SJSA1 (cell line): ENCODE measurements around the gene BABAM1. TPM values are rescaled to one million over a fixed set of nuclear protein-coding genes. Genes with fewer than 3 reads are reported as not detected.

Experiments used
- DNase-seq, 2 experiments: peaks; one replicate each; pipeline ENCODE4 v3.0.0-alpha.2; 2015 to 2020; ENCODE audit warnings: low spot score in 2 of 2, low read depth in 1 of 2
- H3K27ac ChIP-seq: fragments of 250-450 bp; sonication (Bioruptor Pico); 2 replicates; pipeline ENCODE4 v1.5.1; 2020; ENCODE audit warnings: mild to moderate bottlenecking, moderate library complexity
- H3K27me3 ChIP-seq: fragments of 250-450 bp; sonication (Bioruptor Pico); replicated peaks from 2 replicates; pipeline ENCODE4 v1.5.1; 2020; ENCODE audit warnings: mild to moderate bottlenecking, moderate library complexity
- H3K36me3 ChIP-seq: fragments of 250-450 bp; sonication (Bioruptor Pico); 2 replicates; pipeline ENCODE4 v1.5.1; 2020; ENCODE audit warnings: mild to moderate bottlenecking
- H3K4me1 ChIP-seq: fragments of 250-450 bp; sonication (Bioruptor Pico); replicated peaks from 2 replicates; pipeline ENCODE4 v1.6.1; 2021; ENCODE audit warnings: mild to moderate bottlenecking
- H3K4me3 ChIP-seq: fragments of 250-450 bp; sonication (Bioruptor Pico); 2 replicates; pipeline ENCODE4 v1.5.1; 2020; ENCODE audit warnings: mild to moderate bottlenecking
- H3K9me3 ChIP-seq: fragments of 250-450 bp; sonication (Bioruptor Pico); replicated peaks from 2 replicates; pipeline ENCODE4 v1.5.1; 2020; ENCODE audit warnings: mild to moderate bottlenecking
- total RNA-seq: library from RNA; depleted of rRNA; stranded (reverse); fragments of >200 nt; shearing (Covaris generic); gene quantifications from 2 replicates; pipeline ENCODE4 v1.2.3, GENCODE V29; 2014

The BABAM1 gene
- total RNA-seq, 1 experiment from 2014 or later: 138 TPM

GRCh38 chr19:17248011-17248776 is 19.0 kb upstream of the BABAM1 start:
- peaks cover 32% of the 10 kb centered on the region for H3K4me1 ChIP-seq
- no peak overlapping the region for H3K27ac ChIP-seq
- H3K36me3 ChIP-seq: peaks cover 5% of the 10 kb centered on the region; the same call in 1 of the 2 replicates
- no peaks in the 10 kb centered on the region; the same call in 1 of the 2 replicates for H3K9me3 ChIP-seq
- no peak overlapping the region for H3K4me3 ChIP-seq
- no peaks in the 10 kb centered on the region for H3K27me3 ChIP-seq
- DNase-seq: no peak

DNA sequence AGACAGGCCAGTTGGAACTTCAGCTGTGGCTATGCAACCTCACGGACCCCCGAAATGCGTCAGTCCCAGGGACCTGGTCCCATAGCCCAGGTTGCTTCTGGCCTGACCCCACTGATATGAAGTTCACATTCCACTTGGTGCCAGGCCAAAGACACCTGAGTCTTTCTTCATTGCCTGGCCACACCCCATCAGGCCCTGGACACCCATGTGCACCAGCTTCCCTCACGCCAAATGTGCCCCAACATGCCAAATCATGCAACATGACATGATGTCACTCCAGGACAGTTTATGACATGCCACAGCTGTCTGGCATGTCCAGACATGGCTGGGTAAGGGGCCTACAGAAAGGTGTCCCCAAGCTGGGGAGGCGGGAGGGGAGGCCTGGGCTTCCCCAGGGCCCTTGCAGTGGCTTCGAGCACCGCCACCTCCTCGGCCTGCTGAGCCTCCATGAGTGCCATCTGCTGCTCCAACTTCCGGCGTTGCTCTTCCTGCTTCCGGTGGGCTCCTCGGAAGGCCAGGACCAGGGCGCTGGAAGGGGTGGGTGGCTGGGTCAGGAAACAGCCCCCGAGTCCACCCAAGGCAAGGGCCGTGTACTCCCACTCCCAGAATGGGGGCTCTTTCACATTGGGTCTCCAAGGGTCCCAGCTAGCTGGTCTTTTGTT is 17.2 kb upstream of the BABAM1 start:
- no peaks in the 10 kb centered on the region for H3K27me3 ChIP-seq

DNA sequence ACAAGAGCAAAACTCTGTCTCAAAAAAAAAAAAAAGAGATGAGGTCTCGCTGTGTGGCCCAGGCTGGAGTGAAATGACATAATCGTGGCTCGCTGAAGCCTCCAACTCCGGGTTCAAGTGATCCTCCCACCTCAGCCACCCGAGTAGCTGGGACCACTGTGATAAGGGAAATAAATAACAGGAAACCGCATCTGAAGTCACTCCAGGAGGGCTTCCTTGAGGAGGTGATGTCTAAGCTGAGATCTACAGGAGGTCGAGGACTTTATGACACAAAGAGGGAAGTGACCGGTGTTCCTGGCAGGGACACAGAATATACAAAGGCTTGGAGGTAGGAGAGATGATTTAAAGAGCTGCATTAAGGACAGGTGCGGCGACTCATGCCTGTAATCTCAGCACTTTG is 12.6 kb upstream of the BABAM1 start:
- no peak overlapping the region for H3K4me3 ChIP-seq
- no peak for DNase-seq
- H3K27me3 ChIP-seq: no peaks in the 10 kb centered on the region
- H3K27ac ChIP-seq: no peak overlapping the region
- H3K9me3 ChIP-seq: no peaks in the 10 kb centered on the region
- no peaks in the 10 kb centered on the region for H3K36me3 ChIP-seq
- H3K4me1 ChIP-seq: no peaks in the 10 kb centered on the region

More for the DNA sequence above, 17.2 kb upstream of the BABAM1 start:
- H3K4me1 ChIP-seq: peaks cover 17% of the 10 kb centered on the region
- no peak for DNase-seq
- peaks cover under 1% of the 10 kb centered on the region; the same call in 1 of the 2 replicates for H3K36me3 ChIP-seq
- no peaks in the 10 kb centered on the region; the same call in 1 of the 2 replicates for H3K9me3 ChIP-seq
- H3K4me3 ChIP-seq: no peak overlapping the region
- H3K27ac ChIP-seq: no peak overlapping the region

- Histone ChIP-seq H3K27ac (no peak overlapping the region), H3K4me1 (no peaks in the 10 kb centered on the region), H3K27me3 (no peaks in the 10 kb centered on the region), H3K9me3 (no peaks in the 10 kb centered on the region), H3K4me3 (no peak overlapping the region), H3K36me3 (no peaks in the 10 kb centered on the region)
- DNase-seq: no peak
Observed at GRCh38 chr19:17255150-17255621, 12.1 kb upstream of the BABAM1 start.

GRCh38 chr19:17256130-17256529 is 11.1 kb upstream of the BABAM1 start:
- Histone ChIP-seq H3K36me3 (no peaks in the 10 kb centered on the region), H3K9me3 (no peaks in the 10 kb centered on the region), H3K4me3 (no peak overlapping the region), H3K4me1 (no peaks in the 10 kb centered on the region), H3K27me3 (no peaks in the 10 kb centered on the region), H3K27ac (no peak overlapping the region)
- no peak for DNase-seq

DNA sequence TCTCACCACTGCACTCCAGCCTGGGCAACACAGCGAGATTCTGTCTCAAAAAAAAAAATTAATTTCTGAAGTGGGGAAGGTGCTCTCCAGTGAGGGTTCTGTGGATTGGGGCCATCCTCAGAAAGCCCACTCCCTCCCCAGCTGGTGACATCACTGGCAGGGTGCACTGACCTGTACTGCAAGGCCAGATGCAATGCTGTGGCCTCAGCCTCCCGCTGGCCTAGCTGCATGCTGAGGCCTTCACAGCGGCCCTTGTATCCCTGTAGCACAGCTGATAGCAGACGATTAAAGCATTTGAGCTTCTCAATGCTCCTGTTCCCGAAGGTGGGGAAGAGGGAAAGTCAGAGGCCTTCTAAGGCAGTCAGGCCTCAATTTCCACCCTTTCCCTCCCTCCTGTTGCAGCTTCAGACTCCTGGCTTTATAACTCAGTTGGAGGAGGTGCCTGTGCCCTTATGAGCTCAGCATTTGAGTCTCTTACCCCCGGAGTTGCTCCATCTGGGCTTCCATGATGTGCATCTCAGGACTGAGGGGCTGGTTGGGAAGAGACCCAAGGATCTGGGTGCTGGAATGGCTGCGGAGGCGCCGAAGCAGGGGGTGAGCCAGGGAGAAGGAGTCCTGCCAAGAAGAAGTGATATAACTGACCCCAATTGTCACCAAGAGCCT is 8.0 kb upstream of the BABAM1 start:
- no peak overlapping the region for H3K4me3 ChIP-seq
- H3K4me1 ChIP-seq: no peaks in the 10 kb centered on the region
- no peaks in the 10 kb centered on the region for H3K27me3 ChIP-seq
- no peaks in the 10 kb centered on the region for H3K36me3 ChIP-seq
- no peak overlapping the region for H3K27ac ChIP-seq
- DNase-seq: no peak
- no peaks in the 10 kb centered on the region for H3K9me3 ChIP-seq

- H3K27ac ChIP-seq: no peak overlapping the region
- no peak overlapping the region for H3K4me3 ChIP-seq
- H3K9me3 ChIP-seq: no peaks in the 10 kb centered on the region
- H3K27me3 ChIP-seq: no peaks in the 10 kb centered on the region
- H3K36me3 ChIP-seq: no peaks in the 10 kb centered on the region
- no peaks in the 10 kb centered on the region for H3K4me1 ChIP-seq
- DNase-seq: no peak
Observed at GRCh38 chr19:17259934-17260333, 7.3 kb upstream of the BABAM1 start.

GRCh38 chr19:17260842-17261325 is 6.4 kb upstream of the BABAM1 start:
- DNase-seq: peak; percentile 64 to 83
- Histone ChIP-seq H3K4me1 (no peaks in the 10 kb centered on the region), H3K27ac (no peak overlapping the region), H3K4me3 (no peak overlapping the region), H3K9me3 (no peaks in the 10 kb centered on the region), H3K36me3 (no peaks in the 10 kb centered on the region), H3K27me3 (no peaks in the 10 kb centered on the region)

DNA sequence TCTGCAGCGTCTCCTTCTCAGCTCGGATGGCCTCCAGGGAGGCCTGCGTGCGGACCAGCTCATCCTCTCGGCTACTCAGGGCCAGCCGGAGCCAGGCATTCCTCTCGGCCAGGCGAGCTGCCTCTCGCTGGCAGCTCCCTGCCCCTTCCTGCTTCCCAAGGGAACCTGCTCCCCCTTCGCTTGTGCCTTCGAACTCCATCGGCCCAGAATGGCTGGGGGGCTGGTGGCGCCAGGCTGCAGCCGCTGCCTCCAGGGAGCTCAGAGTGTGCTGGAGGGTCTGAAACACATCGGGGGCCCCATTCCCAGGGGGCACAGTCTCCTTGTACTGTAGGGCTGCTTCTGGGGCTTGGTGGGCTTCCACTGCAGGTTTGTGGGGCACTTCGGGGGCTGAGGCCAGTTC is 4.7 kb upstream of the BABAM1 start:
- no peaks in the 10 kb centered on the region for H3K9me3 ChIP-seq
- DNase-seq: no peak
- no peaks in the 10 kb centered on the region for H3K4me1 ChIP-seq
- no peak overlapping the region for H3K27ac ChIP-seq
- H3K36me3 ChIP-seq: no peaks in the 10 kb centered on the region
- no peaks in the 10 kb centered on the region for H3K27me3 ChIP-seq
- H3K4me3 ChIP-seq: no peak overlapping the region

GRCh38 chr19:17263712-17264640 is 3.3 kb upstream of the BABAM1 start:
- DNase-seq: no peak
- H3K4me1 ChIP-seq: peaks cover 5% of the 10 kb centered on the region
- H3K9me3 ChIP-seq: no peaks in the 10 kb centered on the region
- H3K36me3 ChIP-seq: peaks cover 6% of the 10 kb centered on the region
- no peak overlapping the region for H3K4me3 ChIP-seq
- no peak overlapping the region for H3K27ac ChIP-seq
- no peaks in the 10 kb centered on the region for H3K27me3 ChIP-seq

- Histone ChIP-seq H3K27me3 (no peaks in the 10 kb centered on the region), H3K4me1 (peaks cover 5% of the 10 kb centered on the region), H3K9me3 (no peaks in the 10 kb centered on the region), H3K36me3 (peaks cover 13% of the 10 kb centered on the region), H3K4me3 (no peak within 1 kb of the TSS), H3K27ac (no peak within 1 kb of the TSS)
- no peak for DNase-seq
Observed at GRCh38 chr19:17264641-17264979, 2.6 kb upstream of the BABAM1 start, which contains the start of gene USHBP1. Gene USHBP1, minus strand, starts transcription at chr19:17264745. Its CDS starts 446 bp downstream, at chr19:17264299.

- DNase-seq: no peak
- Histone ChIP-seq H3K4me3 (no peak overlapping the region), H3K27ac (no peak overlapping the region), H3K36me3 (peaks cover 22% of the 10 kb centered on the region), H3K9me3 (no peaks in the 10 kb centered on the region), H3K4me1 (peaks cover 5% of the 10 kb centered on the region), H3K27me3 (no peaks in the 10 kb centered on the region)
Observed at GRCh38 chr19:17266026-17266425, 1.2 kb upstream of the BABAM1 start.

DNA sequence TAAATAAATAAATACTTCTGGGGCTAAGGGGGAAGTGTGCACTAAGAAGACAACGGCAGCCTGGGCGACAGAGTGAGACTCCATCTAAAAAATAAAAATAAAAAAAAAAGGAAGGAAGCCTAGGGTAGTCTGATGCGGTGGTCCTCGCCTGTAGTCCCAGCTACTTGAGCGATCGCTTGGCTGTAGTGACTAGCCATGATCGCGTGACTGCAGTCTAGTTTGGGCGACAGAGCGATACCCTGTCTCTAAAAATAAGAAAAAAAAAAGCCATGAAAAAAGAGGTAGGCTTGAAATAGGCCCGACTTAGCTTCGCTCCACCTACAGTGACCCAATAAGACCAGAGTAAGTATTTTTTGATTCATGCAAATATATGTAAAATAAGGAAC is 661 bp upstream of the BABAM1 start:
- peaks cover 5% of the 10 kb centered on the region for H3K4me1 ChIP-seq
- H3K36me3 ChIP-seq: peaks cover 27% of the 10 kb centered on the region
- no peaks in the 10 kb centered on the region for H3K9me3 ChIP-seq
- H3K27me3 ChIP-seq: no peaks in the 10 kb centered on the region
- H3K4me3 ChIP-seq: no peak overlapping the region
- no peak for DNase-seq
- no peak overlapping the region for H3K27ac ChIP-seq
